DND-41 (cell line): ENCODE results near the gene STXBP6.

Source experiments
- ATAC-seq: fragments of 200-7000 bp; cut with Tn5 transposase; 3 replicates; pipeline ENCODE4 v1.9.1; 2021; ENCODE audit warnings: low read depth; ENCODE audit not compliant: insufficient read depth
- DNase-seq: peaks from one replicate; pipeline ENCODE4 v3.0.0-alpha.2; 2020
- H2AFZ ChIP-seq: 2 replicates; pipeline ENCODE4 v1.6.0; 2012; ENCODE audit warnings: low read depth, low read length
- H3K27ac ChIP-seq: 2 replicates; pipeline ENCODE4 v1.5.1; 2012; ENCODE audit warnings: low read length, inconsistent platforms
- H3K27me3 ChIP-seq: fragments of 200-600 bp; sonication (generic); 2 replicates; pipeline ENCODE4 v1.6.0; 2012; ENCODE audit warnings: low read length, mild to moderate bottlenecking, inconsistent platforms; ENCODE audit not compliant: insufficient read depth, poor library complexity
- H3K36me3 ChIP-seq: 2 replicates; pipeline ENCODE4 v1.5.1; 2012; ENCODE audit warnings: low read length, inconsistent platforms; ENCODE audit not compliant: insufficient read depth
- H3K4me1 ChIP-seq: 2 replicates; pipeline ENCODE4 v1.5.1; 2012; ENCODE audit warnings: mild to moderate bottlenecking, low read length; ENCODE audit not compliant: insufficient read depth
- H3K4me2 ChIP-seq: 2 replicates; pipeline ENCODE4 v1.6.0; 2012; ENCODE audit warnings: mild to moderate bottlenecking, moderate library complexity, low read length, inconsistent platforms; ENCODE audit not compliant: insufficient read depth
- H3K4me3 ChIP-seq, 2 experiments: fragments of 200-600 bp in 1 of 2; shearing (Covaris generic) in 1 of 2; 2 replicates each; pipeline ENCODE4 v1.5.1; 2012 to 2016; ENCODE audit warnings: inconsistent platforms in 2 of 2, low read length in 2 of 2, mild to moderate bottlenecking in 2 of 2, low read depth in 1 of 2, moderate library complexity in 1 of 2
- H3K79me2 ChIP-seq: 2 replicates; pipeline ENCODE4 v1.6.0; 2012; ENCODE audit warnings: low read length, inconsistent platforms; ENCODE audit not compliant: insufficient read depth
- H3K9ac ChIP-seq: 2 replicates; pipeline ENCODE4 v1.6.0; 2012; ENCODE audit warnings: low read depth, mild to moderate bottlenecking, inconsistent platforms, low read length, moderate library complexity
- H3K9me3 ChIP-seq: 2 replicates; pipeline ENCODE4 v1.5.1; 2012; ENCODE audit warnings: low read length, moderate library complexity, mild to moderate bottlenecking, inconsistent platforms; ENCODE audit not compliant: insufficient read depth, severe bottlenecking
- H4K20me1 ChIP-seq: 2 replicates; pipeline ENCODE4 v1.6.0; 2012; ENCODE audit warnings: low read length; ENCODE audit not compliant: insufficient read depth
- EZH2 ChIP-seq: IDR thresholded peaks from 3 replicates; pipeline ENCODE4 v1.6.1; 2012; ENCODE audit warnings: borderline replicate concordance, low read depth, mild to moderate bottlenecking, moderate library complexity, low read length, inconsistent platforms; ENCODE audit not compliant: severe bottlenecking
- TF ChIP-seq, protein P1 (sequence below): IDR thresholded peaks from 2 replicates; pipeline ENCODE4 v1.5.1; 2012; ENCODE audit warnings: borderline replicate concordance, low read length, moderate library complexity, mild to moderate bottlenecking; ENCODE audit not compliant: poor library complexity, severe bottlenecking; ENCODE audit errors: extremely low read depth

The STXBP6 gene

DNA sequence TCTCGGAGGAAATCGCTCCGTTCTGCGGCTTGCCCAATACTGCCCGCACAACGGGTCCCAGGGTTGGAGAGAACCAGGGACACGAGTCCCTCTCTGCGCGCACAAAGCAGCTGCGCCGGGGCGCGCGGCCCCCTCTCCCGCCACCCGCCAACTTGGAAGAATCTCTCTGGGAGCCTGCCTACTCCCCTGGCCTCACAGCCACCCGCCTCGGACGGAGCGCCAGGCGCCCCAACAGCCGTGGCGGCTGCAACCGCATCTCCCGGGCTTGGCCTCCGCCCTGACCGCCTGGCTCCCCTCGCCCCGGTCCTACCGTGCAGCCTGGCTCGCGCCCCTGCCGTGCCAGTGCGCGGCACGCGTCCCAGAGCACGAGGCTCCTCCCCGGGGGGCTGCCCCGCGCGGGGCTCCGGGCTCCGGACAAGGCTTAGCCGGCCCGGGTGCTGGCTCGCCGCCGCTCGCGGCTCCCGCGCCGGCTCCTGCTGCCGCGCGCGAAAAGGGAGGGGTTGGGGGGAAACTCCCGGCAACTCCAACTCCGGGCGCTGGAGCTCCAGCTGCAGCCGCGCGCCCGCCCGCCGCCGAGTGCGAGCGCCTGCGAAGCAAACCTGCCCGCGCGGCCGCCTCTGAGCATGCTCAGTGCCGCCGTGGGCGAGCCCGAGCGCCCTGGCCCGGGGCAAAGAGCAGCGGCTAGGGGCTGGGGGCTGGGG is at the start of gene STXBP6:
TSS of gene STXBP6 (minus strand) at position 580 of the 701 bp plus-strand sequence. CDS start 75,329 bp downstream, outside the sequence.
- Histone ChIP-seq H3K4me3 (no peak within 1 kb of the TSS), H3K9me3 (no peaks in the 10 kb centered on the region), H3K4me2 (no peak within 1 kb of the TSS), H3K4me1 (no peaks in the 10 kb centered on the region), H3K79me2 (no peaks in the 10 kb centered on the region), H4K20me1 (no peaks in the 10 kb centered on the region), H3K36me3 (no peaks in the 10 kb centered on the region), H3K27ac (no peak within 1 kb of the TSS), H3K27me3 (no peaks in the 10 kb centered on the region), H3K9ac (no peak within 1 kb of the TSS), H2AFZ (no peak within 1 kb of the TSS)
- TF ChIP-seq, protein P1, sequence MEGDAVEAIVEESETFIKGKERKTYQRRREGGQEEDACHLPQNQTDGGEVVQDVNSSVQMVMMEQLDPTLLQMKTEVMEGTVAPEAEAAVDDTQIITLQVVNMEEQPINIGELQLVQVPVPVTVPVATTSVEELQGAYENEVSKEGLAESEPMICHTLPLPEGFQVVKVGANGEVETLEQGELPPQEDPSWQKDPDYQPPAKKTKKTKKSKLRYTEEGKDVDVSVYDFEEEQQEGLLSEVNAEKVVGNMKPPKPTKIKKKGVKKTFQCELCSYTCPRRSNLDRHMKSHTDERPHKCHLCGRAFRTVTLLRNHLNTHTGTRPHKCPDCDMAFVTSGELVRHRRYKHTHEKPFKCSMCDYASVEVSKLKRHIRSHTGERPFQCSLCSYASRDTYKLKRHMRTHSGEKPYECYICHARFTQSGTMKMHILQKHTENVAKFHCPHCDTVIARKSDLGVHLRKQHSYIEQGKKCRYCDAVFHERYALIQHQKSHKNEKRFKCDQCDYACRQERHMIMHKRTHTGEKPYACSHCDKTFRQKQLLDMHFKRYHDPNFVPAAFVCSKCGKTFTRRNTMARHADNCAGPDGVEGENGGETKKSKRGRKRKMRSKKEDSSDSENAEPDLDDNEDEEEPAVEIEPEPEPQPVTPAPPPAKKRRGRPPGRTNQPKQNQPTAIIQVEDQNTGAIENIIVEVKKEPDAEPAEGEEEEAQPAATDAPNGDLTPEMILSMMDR = no peak
- no peak for TF ChIP-seq EZH2
- no peak for DNase-seq
- ATAC-seq = no peak

DNA sequence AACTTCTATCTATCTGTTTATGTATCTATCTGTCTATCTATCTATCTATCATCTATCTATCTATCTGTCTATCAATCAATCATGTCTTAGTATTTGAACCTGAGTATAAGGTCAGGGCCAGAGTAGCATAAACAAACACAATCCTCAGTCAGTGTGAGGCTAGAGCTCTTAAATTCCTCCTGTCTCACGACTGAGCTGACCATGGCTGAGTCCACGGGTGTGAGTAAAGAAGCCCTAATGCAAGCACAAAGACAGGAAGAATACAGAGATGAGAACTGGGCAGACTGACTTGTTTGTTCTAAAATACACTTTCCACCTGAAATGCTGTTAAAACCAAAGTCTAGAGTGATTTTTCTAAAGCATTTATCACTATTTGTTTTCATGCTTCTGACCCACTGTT is 47.2 kb upstream of the STXBP6 start:
- H2AFZ ChIP-seq = no peak overlapping the region
- ATAC-seq (no peak), DNase-seq (no peak)
- TF ChIP-seq, protein P1 = no peak
- no peak for TF ChIP-seq EZH2
- H3K36me3 ChIP-seq = no peaks in the 10 kb centered on the region
- no peaks in the 10 kb centered on the region for H4K20me1 ChIP-seq
- no peak overlapping the region for H3K4me2 ChIP-seq
- no peaks in the 10 kb centered on the region for H3K4me1 ChIP-seq
- no peak overlapping the region for H3K27ac ChIP-seq
- no peaks in the 10 kb centered on the region for H3K27me3 ChIP-seq
- H3K9me3 ChIP-seq = no peaks in the 10 kb centered on the region
- H3K9ac ChIP-seq = no peak overlapping the region
- H3K4me3 ChIP-seq = no peak overlapping the region
- no peaks in the 10 kb centered on the region for H3K79me2 ChIP-seq

DNA sequence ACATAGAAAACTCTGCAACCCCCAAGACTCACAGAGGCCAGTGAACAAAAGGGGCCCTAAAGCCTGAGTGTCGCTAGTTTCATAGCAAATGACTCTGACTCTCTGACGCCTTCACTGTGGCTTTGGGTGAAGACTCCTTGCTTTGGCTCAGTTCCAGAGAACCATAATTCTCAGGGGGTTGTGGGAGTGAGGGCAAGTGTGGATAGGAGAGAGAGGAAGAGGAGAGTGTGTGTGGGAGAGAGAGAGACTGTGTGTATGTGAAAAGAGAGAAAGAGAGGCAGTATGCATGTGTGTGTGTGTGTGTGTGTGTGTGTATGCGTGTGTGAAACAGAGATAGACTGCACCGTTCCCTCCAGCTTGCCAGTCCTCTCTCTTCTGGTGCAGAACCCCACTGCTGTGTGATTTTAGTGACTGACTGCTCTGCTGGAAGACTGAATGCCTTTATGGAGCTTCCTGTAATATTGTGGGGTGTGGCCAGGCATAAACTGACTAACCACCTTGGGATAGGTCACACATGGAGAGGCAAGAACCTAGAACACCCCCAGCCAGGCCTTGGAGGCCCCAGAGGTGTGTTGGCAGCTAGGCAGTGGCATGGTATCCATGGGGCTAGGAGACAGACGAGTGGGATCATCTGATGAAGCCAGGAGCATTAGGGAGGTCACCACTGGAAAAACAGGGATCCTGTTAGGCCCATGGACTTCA is 45.9 kb upstream of the STXBP6 start:
- Histone ChIP-seq H3K9ac (no peak overlapping the region), H3K27me3 (no peaks in the 10 kb centered on the region), H3K4me2 (no peak overlapping the region), H3K36me3 (no peaks in the 10 kb centered on the region), H2AFZ (no peak overlapping the region), H3K9me3 (no peaks in the 10 kb centered on the region), H3K79me2 (no peaks in the 10 kb centered on the region), H4K20me1 (no peaks in the 10 kb centered on the region), H3K4me1 (no peaks in the 10 kb centered on the region), H3K27ac (no peak overlapping the region), H3K4me3 (no peak overlapping the region)
- ATAC-seq (no peak), DNase-seq (no peak)
- TF ChIP-seq, protein P1 = no peak
- TF ChIP-seq EZH2 = no peak
